A172 (cell line): ENCODE measurements around the gene RECQL5. TPM values are rescaled to one million over a fixed set of nuclear protein-coding genes. Genes with fewer than 3 reads are reported as not detected.
"Not testable (repeated sequence)": the region's sequence is repeated elsewhere in the genome, so short reads cannot be mapped to it uniquely, and the experiment has no call there.

Source experiments
- DNase-seq: peaks from one replicate; pipeline ENCODE4 v3.0.0-alpha.2; 2015; ENCODE audit warnings: low spot score
- total RNA-seq: library from RNA; depleted of rRNA; stranded (reverse); fragments of >200 nt; shearing (Covaris generic); gene quantifications from 2 replicates; pipeline ENCODE4 v1.2.3, GENCODE V29; 2014

Gene RECQL5
- total RNA-seq, 1 experiment from 2014 or later: 18.0 TPM

GRCh38 chr17:75616521-75617122, 50.3 kb downstream of the RECQL5 start:
- no peak for DNase-seq

GRCh38 chr17:75615301-75615700, 51.7 kb downstream of the RECQL5 start:
- no peak for DNase-seq

- no peak for DNase-seq
Measured at GRCh38 chr17:75614556-75615270, 52.2 kb downstream of the RECQL5 start.

GRCh38 chr17:75614006-75614405, 52.9 kb downstream of the RECQL5 start:
- no peak for DNase-seq

- DNase-seq: no peak
Measured at GRCh38 chr17:75612906-75613626, 53.9 kb downstream of the RECQL5 start.

- no peak for DNase-seq
Measured at GRCh38 chr17:75611851-75612429, 55.0 kb downstream of the RECQL5 start.

- peak; percentile 82 for DNase-seq
Measured at GRCh38 chr17:75610103-75610984, 56.6 kb downstream of the RECQL5 start.

- DNase-seq: no peak
Measured at GRCh38 chr17:75607086-75607485, 59.9 kb downstream of the RECQL5 start.

GRCh38 chr17:75605790-75606189, 61.2 kb downstream of the RECQL5 start:
- DNase-seq: no peak

- peak; percentile 68 for DNase-seq
Measured at GRCh38 chr17:75604034-75604695, 62.8 kb downstream of the RECQL5 start.

- no peak for DNase-seq
Measured at GRCh38 chr17:75603123-75603522, 63.8 kb downstream of the RECQL5 start.

- no peak for DNase-seq
Measured at GRCh38 chr17:75602644-75603043, 64.3 kb downstream of the RECQL5 start.

- peak; percentile 35 for DNase-seq
Measured at GRCh38 chr17:75601057-75601987, 65.6 kb downstream of the RECQL5 start.

GRCh38 chr17:75596320-75597087, 70.5 kb downstream of the RECQL5 start:
- no peak for DNase-seq

- no peak for DNase-seq
Measured at GRCh38 chr17:75595920-75596313, 71.0 kb downstream of the RECQL5 start.

GRCh38 chr17:75595284-75595919, 71.6 kb downstream of the RECQL5 start:
- no peak for DNase-seq

- no peak for DNase-seq
Measured at GRCh38 chr17:75594499-75595283, 72.3 kb downstream of the RECQL5 start.

GRCh38 chr17:75593430-75593829, 73.5 kb downstream of the RECQL5 start:
- not testable (repeated sequence) for DNase-seq
